Posterior vena cava (tissue), 2 donors: ENCODE results near the gene CENPP. TPM values are rescaled to one million over a fixed set of nuclear protein-coding genes. Genes with fewer than 3 reads are reported as not detected.

Experiments
- DNase-seq: peaks from one replicate; pipeline ENCODE4 v3.0.0-alpha.2; 2020; ENCODE audit warnings: low spot score
- intact Hi-C, 2 donors: fragments of 100-400 bp; cut with DNase I; formaldehyde crosslinking; loops; one replicate each; pipeline versions ENCODE4 v1.14.1 to v1.14.2; 2022 to 2023
- total RNA-seq, 2 donors: library from RNA; stranded (reverse); fragmentation: NEBNext Ultra II Directional; extraction: Animal tissue kit (Norgen Biotek cat#: 25700); gene quantifications; one replicate each; pipeline ENCODE4 v1.2.1, GENCODE V29; 2021
- donor health status: DM: yes; HTN: yes; CAD: no.
- donor health status: DM: yes; HTN: yes; CAD: no.

Gene CENPP
- total RNA-seq, 2 donors from 2014 or later, result 3.5 to 4.5 TPM

DNA sequence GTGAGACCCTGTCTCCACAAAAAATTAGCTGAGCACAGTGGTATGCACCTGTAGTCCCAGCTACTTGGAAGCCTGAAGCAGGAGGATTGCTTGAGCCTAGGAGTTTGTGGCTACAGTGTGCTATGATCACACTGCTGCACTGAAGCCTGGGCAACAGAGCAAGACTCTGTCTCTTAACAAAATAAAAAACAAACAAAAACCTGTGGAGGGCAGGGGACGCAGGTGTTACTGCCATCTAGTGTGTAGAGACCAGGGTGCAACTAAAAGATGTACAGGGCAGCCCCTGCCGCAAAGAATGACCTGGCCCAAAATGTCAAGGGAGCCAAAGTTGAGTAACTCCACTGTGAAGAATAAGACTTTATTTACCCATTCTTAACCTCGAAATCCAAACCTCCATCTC lies 129.5 kb downstream of the CENPP start:
- intact Hi-C loops, result no loop called here
- DNase-seq, result no peak

DNA sequence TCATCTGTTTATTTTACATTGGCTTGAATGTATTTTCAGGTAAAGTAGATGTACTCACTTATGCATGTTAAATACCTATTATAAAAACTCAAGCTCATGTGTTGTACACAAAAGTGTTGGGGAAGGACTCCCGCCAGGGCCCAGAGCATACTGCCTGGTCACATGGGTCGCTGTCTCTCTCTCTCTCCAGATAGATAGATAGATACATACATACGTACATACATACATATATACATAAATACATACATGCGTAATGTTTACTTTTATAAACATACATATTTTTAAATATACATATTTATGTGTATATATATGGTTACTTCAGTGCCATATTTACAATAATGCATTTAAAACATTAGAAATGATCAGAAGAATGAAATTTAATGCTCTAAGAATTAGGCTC lies 131.8 kb downstream of the CENPP start:
- DNase-seq, result no peak
- intact Hi-C loops, result no loop called here

DNA sequence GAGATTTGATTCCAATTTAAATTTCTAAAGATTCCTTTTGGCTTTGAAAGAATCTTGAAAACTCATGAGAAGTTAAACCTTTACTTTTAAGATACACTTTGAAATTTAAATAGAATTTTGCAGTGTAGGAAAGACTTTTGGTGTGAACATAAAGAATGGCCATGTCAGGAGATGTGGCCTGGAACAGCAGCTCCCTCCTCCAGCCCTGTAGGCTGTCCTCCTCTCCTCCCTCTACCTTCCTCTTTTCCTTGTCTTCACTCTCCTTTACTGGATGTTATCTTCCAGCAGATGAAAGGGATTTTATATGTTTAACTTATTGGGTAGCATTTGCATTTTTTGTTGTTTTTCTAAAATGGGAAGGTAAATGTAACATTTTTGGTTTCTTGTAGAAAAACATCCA lies 137.6 kb downstream of the CENPP start:
- intact Hi-C loops, result no loop called here
- no peak for DNase-seq

DNA sequence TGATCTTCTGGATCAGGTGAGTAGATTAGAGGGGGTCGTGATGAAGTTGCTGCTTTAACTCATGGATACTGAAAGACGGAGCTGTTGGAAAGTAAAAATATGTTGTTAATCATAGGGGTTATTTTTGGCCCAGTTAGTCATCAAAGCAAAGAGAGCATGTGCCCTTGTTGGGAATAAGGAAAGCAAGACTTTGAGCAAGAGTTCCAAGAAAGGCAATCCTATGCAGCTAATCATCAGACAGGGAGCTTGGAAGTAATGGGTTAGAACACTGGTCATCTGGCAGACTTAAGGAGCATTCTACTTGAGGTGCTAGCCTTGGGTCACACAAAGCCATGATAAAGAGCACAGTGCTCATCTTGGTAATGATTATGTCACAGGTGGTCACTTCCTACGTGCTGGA lies 138.2 kb downstream of the CENPP start:
- DNase-seq, result no peak
- intact Hi-C loops, result no loop called here

DNA sequence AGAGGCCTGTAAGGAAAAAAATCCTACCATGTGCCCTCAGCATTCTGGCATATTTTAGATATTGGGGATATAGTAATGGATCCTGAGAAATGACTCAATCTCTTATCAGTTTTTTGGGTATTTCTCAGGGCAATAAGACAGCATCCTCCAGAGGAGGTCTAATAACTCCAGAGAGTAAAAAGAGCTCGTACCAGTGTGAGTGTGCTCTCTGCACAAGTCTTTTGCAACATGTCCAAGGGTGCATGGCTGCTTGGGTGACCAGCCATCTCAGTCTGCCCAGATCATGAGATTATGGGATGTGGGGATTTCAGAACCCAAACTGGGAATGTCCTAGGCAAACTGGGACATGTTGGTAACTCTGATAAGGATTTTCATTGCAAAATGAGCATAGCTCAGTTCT lies 141.3 kb downstream of the CENPP start:
- intact Hi-C loops, result no loop called here

DNA sequence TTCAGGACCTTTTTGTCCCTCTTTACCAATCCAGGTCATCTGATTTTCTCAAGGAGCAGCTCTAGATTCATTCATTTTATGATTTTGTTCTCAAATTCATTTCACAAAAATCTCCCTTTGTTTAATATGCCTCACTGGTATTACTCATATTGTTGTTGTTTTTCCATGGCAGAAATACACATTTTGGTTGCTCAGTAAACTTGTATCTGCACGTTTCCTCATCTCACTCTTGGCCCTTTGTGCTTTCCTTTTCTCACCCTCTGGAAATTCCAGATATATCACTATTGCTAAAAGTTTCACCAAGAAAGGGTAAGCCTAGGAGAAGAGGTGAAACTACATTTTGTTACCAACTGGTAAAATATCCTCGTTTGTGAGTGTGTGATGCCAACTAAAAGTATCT lies 141.8 kb downstream of the CENPP start:
- intact Hi-C loops, result no loop called here

More for the DNA sequence above, 141.3 kb downstream of the CENPP start:
- no peak for DNase-seq

DNA sequence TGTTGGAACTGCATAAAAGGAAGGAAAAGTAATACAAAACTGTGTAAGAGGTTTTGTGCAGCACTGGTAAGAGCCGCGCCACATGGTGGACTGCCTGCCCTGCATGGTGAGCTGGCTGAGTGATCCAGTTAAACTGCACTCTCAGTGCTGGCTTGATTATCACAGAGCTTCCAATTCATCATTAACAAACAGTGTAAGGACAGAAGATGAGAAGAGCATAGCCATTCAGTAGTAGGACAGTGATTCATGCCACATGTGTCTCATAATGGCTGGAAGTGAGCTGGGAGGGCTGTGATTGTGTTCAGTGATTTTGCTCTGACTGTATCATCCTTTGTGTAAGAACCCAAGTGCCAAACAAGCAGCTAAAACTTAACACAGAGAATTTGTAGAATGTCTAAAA lies 142.5 kb downstream of the CENPP start:
- intact Hi-C loops, result no loop called here

More for the DNA sequence above, 141.8 kb downstream of the CENPP start:
- DNase-seq, result no peak

DNA sequence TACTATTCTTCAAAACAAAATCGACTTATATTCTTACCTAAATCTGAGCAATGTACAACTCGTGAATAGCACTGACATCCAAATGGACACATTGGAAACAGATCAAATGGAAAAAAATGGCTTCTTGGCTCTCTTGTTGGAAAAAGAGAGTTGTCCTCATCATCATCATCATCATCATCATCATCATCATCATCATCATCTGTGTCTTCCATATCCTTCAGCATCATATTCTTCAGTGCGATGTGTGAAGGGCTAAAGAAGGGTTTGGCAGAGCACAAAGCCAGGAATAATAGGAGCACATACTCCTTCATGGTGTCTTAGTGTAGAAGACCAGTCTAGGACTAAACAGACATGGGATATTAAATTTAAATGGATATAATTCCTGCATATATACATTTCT lies 148.8 kb downstream of the CENPP start:
- intact Hi-C loops, result no loop called here
- DNase-seq, result no peak

More for the DNA sequence above, 142.5 kb downstream of the CENPP start:
- no peak for DNase-seq

DNA sequence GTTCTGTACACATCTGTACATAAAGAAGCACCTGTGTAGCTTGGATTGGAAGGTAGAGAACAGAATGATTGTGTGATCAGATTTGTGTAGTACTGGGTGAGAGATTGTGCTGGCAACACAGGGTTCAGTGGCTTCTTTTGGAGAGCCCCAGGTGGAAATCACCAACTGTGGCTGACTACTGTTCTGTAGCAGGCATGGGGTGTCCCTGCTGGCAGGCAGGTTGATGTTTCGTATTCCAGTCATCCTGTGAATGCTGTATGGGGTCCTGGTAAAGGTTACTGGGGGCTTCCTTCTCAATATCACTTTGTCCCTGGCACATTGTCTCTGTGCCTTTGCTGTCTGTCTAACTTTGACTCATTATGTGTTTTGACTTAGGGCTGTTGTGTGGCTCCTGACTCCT lies 151.2 kb downstream of the CENPP start:
- DNase-seq, result no peak
- intact Hi-C loops, result no loop called here

DNA sequence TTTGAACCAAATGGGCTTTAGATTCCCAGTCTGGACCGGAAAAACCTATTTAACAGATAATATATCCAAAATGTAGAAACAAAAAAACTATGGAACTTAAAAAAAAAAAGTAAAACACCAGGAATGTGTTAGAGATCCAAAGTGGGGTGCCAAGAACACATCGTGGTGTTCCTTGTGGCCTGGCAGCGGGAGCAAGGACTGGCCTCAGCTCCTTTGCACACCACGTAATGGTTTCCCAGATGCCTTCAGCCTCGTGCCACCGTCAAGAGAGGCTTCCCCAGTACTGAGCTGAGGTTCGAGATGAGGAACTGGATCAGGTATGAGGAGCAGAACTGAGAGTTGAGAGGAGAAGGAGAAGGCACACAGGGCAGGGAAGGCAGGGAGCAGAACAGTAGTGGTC lies 153.0 kb downstream of the CENPP start:
- DNase-seq, result no peak
- intact Hi-C loops, result no loop called here

DNA sequence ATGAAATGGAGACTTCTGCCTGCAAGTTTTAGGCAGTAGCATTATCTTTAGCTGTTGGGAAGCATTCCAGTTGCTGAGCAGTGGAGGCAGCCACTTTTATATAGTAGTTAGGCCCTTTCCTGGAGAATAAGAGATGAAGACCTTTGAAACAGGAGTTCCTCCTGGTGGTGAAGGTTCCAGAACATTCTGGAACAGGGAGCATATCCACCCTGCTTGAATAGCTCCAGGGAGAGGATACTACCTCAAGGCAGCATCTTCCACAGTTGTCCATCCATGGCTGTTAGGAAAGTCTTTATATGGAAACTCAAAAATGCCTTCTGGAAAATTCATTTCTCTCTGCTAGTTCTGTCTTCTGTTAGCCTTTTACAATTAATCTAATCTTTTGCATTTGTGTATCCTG lies 153.6 kb downstream of the CENPP start:
- DNase-seq, result no peak
- intact Hi-C loops, result no loop called here

DNA sequence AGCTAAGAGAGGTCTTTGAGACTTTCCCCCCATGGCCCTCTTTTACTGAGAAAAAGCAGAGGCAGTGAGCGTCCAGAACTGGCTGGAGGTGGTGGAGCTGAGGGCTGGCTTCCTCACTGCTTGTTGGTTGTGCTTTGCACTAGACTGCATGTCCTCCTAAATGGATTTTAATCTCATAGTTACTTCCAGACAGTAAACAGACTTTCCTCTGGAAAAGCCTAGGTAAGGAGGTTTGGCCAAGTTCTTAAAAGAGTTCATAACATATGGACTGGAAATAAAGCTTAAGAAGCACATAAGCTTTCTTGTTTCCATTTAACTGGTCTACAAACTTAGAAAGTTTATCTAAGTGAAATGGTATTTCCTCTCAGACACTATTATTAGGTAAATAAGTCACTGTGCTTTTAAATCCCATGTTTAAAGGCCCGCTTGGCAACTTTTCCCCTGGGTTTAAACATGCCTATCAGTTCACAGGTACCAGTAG lies 154.6 kb downstream of the CENPP start:
- intact Hi-C loops, result no loop called here
- no peak for DNase-seq

DNA sequence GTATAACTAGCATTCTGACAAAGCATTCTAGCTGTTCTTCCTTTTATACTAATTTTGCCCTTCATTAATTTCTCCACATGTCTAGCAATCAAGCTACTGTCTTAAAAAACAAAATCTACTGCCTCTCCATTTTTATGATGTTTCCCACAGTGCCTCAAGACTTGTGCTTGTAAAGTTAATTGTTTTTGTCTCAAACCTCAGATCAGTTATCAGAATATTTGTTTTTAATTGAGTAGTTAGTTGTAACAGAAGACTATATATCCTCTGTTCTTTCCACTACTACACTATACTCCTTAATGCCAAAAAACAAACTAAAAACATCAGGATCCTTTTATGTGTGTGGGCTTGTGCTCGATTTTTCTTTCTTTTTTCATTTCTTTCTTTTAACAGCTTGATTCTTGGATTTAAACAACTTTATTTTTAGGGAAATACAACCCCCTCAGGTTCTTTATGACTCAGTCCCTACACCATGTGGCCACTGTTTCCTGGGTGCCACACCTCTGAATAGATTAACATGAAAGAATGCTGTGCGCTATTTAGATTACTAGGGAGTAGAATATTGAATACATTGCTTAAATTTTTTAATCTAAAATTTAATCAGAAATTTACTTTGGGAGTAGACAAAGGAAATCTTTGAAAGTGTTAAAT lies 155.4 kb downstream of the CENPP start:
- intact Hi-C loops, result no loop called here
- DNase-seq, result no peak

DNA sequence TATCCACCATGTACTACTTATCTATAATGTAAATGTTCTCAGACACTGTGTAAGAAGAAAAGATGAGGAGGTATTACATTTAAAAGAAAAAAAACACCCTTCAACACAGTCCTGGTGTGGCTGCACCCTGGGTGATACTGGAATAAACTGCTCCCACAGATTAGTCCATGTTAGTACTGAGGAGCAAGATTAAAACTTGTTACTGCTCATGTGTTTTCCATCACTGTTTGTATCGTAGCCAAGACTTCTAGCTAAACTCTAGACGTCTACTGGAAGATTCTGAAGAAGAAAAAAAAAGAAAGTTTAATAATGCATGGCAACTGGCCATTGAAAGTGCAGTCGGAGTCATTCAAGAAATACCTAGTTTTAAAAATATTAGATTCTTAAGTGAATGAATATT lies 156.6 kb downstream of the CENPP start, which contains the start of gene ASPN:
ASPN (minus strand) TSS at position 178 of the 400 bp plus-strand sequence.
- no peak for DNase-seq
- intact Hi-C loops, result no loop called here

DNA sequence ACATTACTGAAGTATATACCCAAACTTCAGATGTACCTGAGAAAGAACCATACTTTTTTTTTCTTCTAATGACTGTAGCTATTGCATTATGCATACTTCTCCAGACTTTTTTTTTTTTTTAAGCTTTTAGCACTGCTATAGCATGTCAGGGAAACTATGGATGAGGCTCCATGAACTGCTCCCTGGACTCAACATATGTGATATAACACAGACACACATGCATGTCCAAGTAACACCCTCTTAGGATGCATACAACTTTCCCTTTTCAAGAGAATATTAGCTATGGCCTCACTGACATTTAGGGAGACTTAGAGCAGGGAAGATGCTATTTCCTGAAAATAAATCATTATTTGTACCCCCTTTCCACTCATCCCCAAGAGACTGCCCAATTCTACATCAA lies 157.1 kb downstream of the CENPP start:
- intact Hi-C loops, result no loop called here
- no peak for DNase-seq

DNA sequence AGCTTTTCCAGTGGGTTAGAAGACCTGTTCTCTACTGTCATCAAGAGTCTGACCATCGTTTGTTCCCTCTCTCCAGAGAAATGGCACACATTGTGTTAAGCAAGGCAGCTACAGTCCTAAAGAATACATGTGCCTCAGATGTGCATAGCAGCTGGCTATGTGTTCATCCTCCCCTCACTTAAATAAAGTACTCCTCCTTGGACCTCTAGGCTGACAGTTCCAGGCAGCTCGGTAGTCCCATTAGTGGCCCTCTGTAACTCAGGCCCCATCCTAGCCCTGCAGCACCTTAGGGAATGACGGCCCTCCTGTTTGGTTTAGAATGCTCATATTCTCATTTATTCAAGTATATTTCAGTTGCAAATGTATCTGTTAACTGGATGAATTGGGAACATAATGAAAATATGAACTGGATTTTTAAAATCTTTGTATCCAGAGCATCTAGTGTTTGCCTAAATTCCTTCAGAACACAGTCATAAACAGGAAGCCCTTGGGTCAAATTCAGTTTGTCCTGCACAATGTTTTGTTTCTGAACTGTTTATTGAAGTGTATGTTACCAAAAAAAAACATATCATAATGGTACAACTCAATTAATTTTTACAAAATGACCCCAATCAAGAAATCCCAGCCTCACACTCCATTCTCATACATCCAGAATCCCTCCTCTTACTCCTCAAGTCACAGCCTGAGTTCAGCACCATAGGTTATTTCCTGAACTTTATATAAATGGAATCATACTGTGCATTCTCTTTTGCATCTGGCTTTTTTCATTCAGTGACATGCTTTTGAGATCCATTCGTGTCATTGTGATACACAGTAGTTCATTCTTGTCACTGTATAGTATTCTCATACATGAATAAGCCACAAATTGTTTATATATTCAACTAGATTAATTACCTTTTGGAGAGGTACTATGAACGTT lies 158.1 kb downstream of the CENPP start:
- intact Hi-C loops, result no loop called here
- no peak for DNase-seq

DNA sequence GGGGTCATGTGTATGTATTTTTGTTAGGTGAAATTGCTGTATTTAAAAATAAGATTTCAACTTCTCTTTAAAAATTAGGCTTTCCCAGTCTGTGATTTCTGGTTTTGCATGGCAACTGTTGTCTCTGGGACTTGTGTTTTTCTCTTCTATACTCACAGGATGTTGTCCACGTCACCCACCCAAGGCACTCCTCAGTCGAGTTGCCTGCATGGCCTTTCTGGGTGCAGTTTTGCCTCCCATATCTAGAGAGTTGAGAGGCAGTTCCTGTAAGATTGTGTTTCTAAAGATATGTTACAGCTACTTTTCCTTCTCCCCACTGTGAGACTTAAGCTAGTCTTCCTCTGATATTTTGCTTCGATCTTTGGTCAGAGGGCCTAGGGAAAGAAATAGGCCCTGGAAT lies 158.8 kb downstream of the CENPP start:
- no peak for DNase-seq
- intact Hi-C loops, result no loop called here

DNA sequence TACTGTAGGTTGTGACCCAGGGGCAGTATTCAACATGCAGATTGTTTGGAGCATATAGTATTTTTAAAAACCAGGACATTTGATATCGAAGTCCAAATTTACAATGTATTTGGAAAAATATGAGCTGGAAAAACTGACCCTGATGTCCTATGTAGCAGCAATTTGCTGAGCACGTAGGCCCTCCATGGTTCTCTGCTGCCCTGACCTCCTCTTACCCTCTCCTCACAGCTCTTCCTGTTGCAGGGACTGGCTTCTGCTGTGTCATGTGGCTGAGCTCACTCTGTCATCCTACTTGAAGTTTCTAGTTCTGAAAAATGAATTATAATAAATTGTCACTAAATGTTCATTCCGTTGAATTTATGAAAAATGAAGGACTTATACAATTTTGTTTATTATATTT lies 160.6 kb downstream of the CENPP start:
- no peak for DNase-seq
- intact Hi-C loops, result no loop called here

DNA sequence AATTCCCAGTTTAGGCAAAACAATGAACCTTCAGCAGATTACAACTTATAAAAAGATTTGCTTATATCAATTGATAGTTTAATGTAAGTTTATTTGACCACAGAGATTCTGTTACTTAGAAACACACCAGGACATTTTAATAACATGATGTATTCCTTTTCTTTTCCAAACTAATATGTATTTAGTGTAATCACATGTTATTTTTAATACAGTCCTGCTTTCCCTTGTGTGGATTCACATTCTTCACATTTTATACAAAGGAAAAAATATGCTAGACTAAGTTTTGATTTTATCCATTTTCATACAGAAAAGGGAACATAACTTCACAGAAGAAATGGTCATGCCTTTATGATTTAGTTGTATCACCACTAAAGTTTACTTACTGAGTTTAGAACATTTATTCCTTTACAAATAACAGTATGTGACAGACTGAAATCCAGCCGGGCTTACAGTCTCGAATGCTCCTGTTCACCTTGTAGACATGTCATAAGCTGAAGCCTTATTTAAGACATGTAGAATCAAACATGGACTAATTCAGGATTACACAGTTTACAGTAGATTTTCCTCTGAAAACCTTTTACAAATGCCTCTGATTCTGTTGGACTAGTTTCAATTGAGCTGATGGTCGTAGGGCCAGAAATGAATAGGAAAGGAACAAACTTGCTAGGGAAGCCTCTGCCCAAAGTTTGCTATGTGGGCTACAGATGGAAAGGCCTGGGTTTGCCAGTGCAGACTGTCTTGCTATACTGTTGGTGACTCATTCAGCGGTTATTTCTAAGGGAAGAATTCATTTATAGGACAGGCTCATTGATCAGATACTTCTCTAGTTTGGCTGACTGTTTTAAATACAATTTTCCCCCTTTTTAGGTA lies 163.2 kb downstream of the CENPP start:
- intact Hi-C loops, result no loop called here

More for the DNA sequence above, 163.2 kb downstream of the CENPP start:
- no peak for DNase-seq
